HG02973 (cell line): ENCODE measurements around the gene LCN1.
"Not testable (repeated sequence)": the region's sequence is repeated elsewhere in the genome, so short reads cannot be mapped to it uniquely, and the experiment has no call there.

ENCODE experiments used
- ATAC-seq: cut with Tn5 transposase; IDR thresholded peaks from one replicate; pipeline ENCODE4 v1.9.1; 2021; ENCODE audit warnings: moderate library complexity; ENCODE audit not compliant: unreplicated experiment

The LCN1 gene

GRCh38 chr9:135545646-135546176 is 24.5 kb downstream of the LCN1 start, which contains the start of gene OBP2A:
OBP2A (plus strand) TSS chr9:135546126; CDS start chr9:135546181, 55 bp downstream.
- not testable (repeated sequence) for ATAC-seq

GRCh38 chr9:135546792-135547617 is 25.8 kb downstream of the LCN1 start:
- ATAC-seq, result not testable (repeated sequence)

GRCh38 chr9:135547756-135548736 is 26.8 kb downstream of the LCN1 start:
- no peak for ATAC-seq

GRCh38 chr9:135549478-135550343 is 28.5 kb downstream of the LCN1 start:
- not testable (repeated sequence) for ATAC-seq

GRCh38 chr9:135550344-135550918 is 29.2 kb downstream of the LCN1 start:
- ATAC-seq, result no peak

GRCh38 chr9:135551031-135551430 is 29.8 kb downstream of the LCN1 start:
- no peak for ATAC-seq

GRCh38 chr9:135551456-135551855 is 30.2 kb downstream of the LCN1 start:
- ATAC-seq, result no peak

GRCh38 chr9:135552021-135552697 is 30.9 kb downstream of the LCN1 start:
- no peak for ATAC-seq

GRCh38 chr9:135552698-135553171 is 31.5 kb downstream of the LCN1 start:
- no peak for ATAC-seq

GRCh38 chr9:135554718-135555117 is 33.5 kb downstream of the LCN1 start:
- no peak for ATAC-seq

- ATAC-seq, result no peak
Measured at GRCh38 chr9:135555203-135555602, 34.0 kb downstream of the LCN1 start.

GRCh38 chr9:135555910-135556309 is 34.7 kb downstream of the LCN1 start:
- ATAC-seq, result no peak

- no peak for ATAC-seq
Measured at GRCh38 chr9:135559606-135560005, 38.4 kb downstream of the LCN1 start.

- no peak for ATAC-seq
Measured at GRCh38 chr9:135561391-135562234, 40.4 kb downstream of the LCN1 start, which contains the start of gene PAEP. PAEP (plus strand) TSS chr9:135561756.

- ATAC-seq, result no peak
Measured at GRCh38 chr9:135562235-135562745, 41.0 kb downstream of the LCN1 start.

- no peak for ATAC-seq
Measured at GRCh38 chr9:135563039-135563476, 41.8 kb downstream of the LCN1 start.

- no peak for ATAC-seq
Measured at GRCh38 chr9:135563858-135564257, 42.6 kb downstream of the LCN1 start.

GRCh38 chr9:135565141-135565628 is 43.9 kb downstream of the LCN1 start:
- ATAC-seq, result no peak
